SH-SY5Y (cell line): ENCODE results near the gene LRRC4C.

Experiments
- GATA2 ChIP-seq: IDR thresholded peaks from 2 replicates; pipeline ENCODE4 v1.6.1; 2011; ENCODE audit warnings: mild to moderate bottlenecking, low read depth, low read length
- GATA3 ChIP-seq: IDR thresholded peaks from 2 replicates; pipeline ENCODE4 v1.6.1; 2011; ENCODE audit warnings: low read depth, mild to moderate bottlenecking, low read length, moderate library complexity

GRCh38 chr11:40508303-40508702 is 951.1 kb downstream of the LRRC4C start:
- TF ChIP-seq GATA3: no peak
- no peak for TF ChIP-seq GATA2
